ENCODE data around the gene SMARCAL1. TPM values are rescaled to one million over a fixed set of nuclear protein-coding genes. Genes with fewer than 3 reads are reported as not detected.

Gene SMARCAL1
- total and polyA plus RNA-seq, 9 of the 15 experiments (the other 6 are each of a cell fraction or from before 2014, with no cell fraction given) = 8.2 to 27.9 (median 12.4) TPM

DNA sequence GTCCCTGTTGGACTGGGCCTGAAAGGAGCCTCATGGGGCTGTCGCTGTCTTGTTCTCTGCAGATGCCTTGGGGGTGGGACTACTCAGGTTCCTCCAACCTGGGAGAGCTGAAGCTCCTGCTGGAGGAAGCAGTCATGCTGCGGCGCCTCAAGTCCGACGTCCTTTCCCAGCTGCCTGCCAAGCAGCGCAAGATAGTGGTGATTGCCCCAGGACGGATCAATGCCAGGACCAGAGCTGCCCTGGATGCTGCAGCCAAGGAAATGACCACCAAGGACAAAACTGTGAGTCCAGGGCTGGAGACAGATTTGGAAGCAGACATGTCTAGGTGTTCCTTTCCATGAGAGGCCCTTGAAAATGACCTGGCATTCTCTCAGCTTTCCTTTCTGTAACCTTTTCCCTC, 38.5 kb downstream of the SMARCAL1 start:
- intact Hi-C loops (cut with micrococcal nuclease) = no loop called here
- FAIRE-seq = no peak
- POLR2A ChIA-PET = no interaction called here

More for the DNA sequence above, 38.5 kb downstream of the SMARCAL1 start:
- H3K27me3 ChIP-seq (ENCODE audit: control insufficient read depth in 2 of 2, insufficient read depth in 2 of 2, low read length in 2 of 2) = no peaks in the 10 kb centered on the region
- H2AFZ ChIP-seq (ENCODE audit: low read depth, low read length) = no peak overlapping the region
- WGBS (ENCODE audit: insufficient coverage, low coverage, missing lambda C conversion rate) = 90% methylated on average over 5 of the region's 7 CpGs
- no peak for DNase-seq (ENCODE audit: extremely low read depth in 1 of 4, low spot score in 3 of 4)
- H3K4me2 ChIP-seq (ENCODE audit: insufficient read depth, low read length) = no peak overlapping the region
- no peak overlapping the region for H3K4me3 ChIP-seq
- BruUV-seq (replicated peaks) = no TSS peak
- H3K79me2 ChIP-seq (ENCODE audit: control insufficient read depth, insufficient read depth, low read length) = no peaks in the 10 kb centered on the region
- TF ChIP-seq, protein P1, sequence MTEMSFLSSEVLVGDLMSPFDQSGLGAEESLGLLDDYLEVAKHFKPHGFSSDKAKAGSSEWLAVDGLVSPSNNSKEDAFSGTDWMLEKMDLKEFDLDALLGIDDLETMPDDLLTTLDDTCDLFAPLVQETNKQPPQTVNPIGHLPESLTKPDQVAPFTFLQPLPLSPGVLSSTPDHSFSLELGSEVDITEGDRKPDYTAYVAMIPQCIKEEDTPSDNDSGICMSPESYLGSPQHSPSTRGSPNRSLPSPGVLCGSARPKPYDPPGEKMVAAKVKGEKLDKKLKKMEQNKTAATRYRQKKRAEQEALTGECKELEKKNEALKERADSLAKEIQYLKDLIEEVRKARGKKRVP (CRISPR knock-in tag; IDR thresholded peaks at IDR 0.05) = no peak
- TF ChIP-seq EZH2 (IDR thresholded peaks at IDR 0.05; ENCODE audit: borderline replicate concordance, low read depth, low read length) (no peak), ATF1 (CRISPR knock-in tag; IDR thresholded peaks at IDR 0.05) (no peak), ATF1 (tag; IDR thresholded peaks at IDR 0.05) (no peak), HOXB6 (CRISPR knock-in tag; IDR thresholded peaks at IDR 0.05; ENCODE audit: borderline replicate concordance) (no peak), PHF20 (IDR thresholded peaks at IDR 0.05; ENCODE audit: partially characterized antibody) (no peak), MEF2A (IDR thresholded peaks at IDR 0.05; ENCODE audit: control insufficient read depth, low read depth, low read length) (no peak), MTA2 (IDR thresholded peaks at IDR 0.05; ENCODE audit: low read depth) (no peak), ZNF589 (CRISPR knock-in tag; IDR thresholded peaks at IDR 0.05; ENCODE audit: low read depth) (no peak), SRSF9 (IDR thresholded peaks at IDR 0.05; ENCODE audit: borderline replicate concordance, low read depth, low read length) (no peak), L3MBTL2 (IDR thresholded peaks at IDR 0.05) (no peak), OTX1 (CRISPR knock-in tag; IDR thresholded peaks at IDR 0.05) (no peak), PHTF2 (CRISPR knock-in tag; IDR thresholded peaks at IDR 0.05) (no peak), ZNF165 (CRISPR knock-in tag; IDR thresholded peaks at IDR 0.05; ENCODE audit: borderline replicate concordance) (no peak), CREB1 (IDR thresholded peaks at IDR 0.05) (no peak), CREB1 (CRISPR knock-in tag; IDR thresholded peaks at IDR 0.05) (no peak)
- TF ChIP-seq, protein P2, sequence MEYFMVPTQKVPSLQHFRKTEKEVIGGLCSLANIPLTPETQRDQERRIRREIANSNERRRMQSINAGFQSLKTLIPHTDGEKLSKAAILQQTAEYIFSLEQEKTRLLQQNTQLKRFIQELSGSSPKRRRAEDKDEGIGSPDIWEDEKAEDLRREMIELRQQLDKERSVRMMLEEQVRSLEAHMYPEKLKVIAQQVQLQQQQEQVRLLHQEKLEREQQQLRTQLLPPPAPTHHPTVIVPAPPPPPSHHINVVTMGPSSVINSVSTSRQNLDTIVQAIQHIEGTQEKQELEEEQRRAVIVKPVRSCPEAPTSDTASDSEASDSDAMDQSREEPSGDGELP (CRISPR knock-in tag; IDR thresholded peaks at IDR 0.05; ENCODE audit: borderline replicate concordance) = no peak
- H3K27ac ChIP-seq (ENCODE audit: extremely low read depth, low read depth, low read length) = no peak overlapping the region
- no peaks in the 10 kb centered on the region for H3K4me1 ChIP-seq (replicated peaks in 1 of 2; ENCODE audit: control insufficient read depth in 2 of 2, insufficient read depth in 2 of 2, low read length in 2 of 2)
- H3K9me1 ChIP-seq (ENCODE audit: control insufficient read depth, insufficient read depth, low read length) = no peaks in the 10 kb centered on the region
- in situ Hi-C loops (cut with MboI) = no loop called here
- 0 out of 4 replicates have a peak overlapping the region, but pooled peaks of 1 of the 2 experiments have one; percentile 71 for H3K9ac ChIP-seq (ENCODE audit: insufficient read depth in 1 of 2, low read depth in 2 of 2, low read length in 2 of 2)
- CTCF ChIA-PET (ENCODE audit: low intra/inter-chr PET ratio) = no interaction called here
- no peaks in the 10 kb centered on the region for H4K20me1 ChIP-seq (replicated peaks; ENCODE audit: control insufficient read depth, insufficient read depth, low read length)
- ATAC-seq = no peak
- no peaks in the 10 kb centered on the region; the same call in 1 of the 2 replicates for H3K9me3 ChIP-seq (replicated peaks; ENCODE audit: control insufficient read depth, insufficient read depth, low read depth, low read length)
- H3K36me3 ChIP-seq (ENCODE audit: control insufficient read depth, insufficient read depth, low read length) = peaks cover 80% of the 10 kb centered on the region

All from K562 (cell line).